MCF 10A (cell line): ENCODE measurements around the gene MNT. TPM values are rescaled to one million over a fixed set of nuclear protein-coding genes. Genes with fewer than 3 reads are reported as not detected.

Experiments used
- BruUV-seq: library from RNA; stranded (reverse); fragments of 400-500 nt; replicated peaks from 2 replicates; lab custom pipeline; 2021; lab: Mats Ljungman, UMichigan
- CTCF ChIA-PET: fragments of 300-600 bp; sonication (Branson Sonifier 250); formaldehyde crosslinking; extraction: SDS; loops from one replicate; lab custom pipeline; 2021; ENCODE audit warnings: antibody characterized with exemption, inconsistent platforms; lab: Yijun Ruan, JAX
- POLR2A ChIA-PET: fragments of 300-600, 350-650 bp; sonication (Branson Sonifier 250); formaldehyde crosslinking; extraction: SDS; loops from one replicate; lab custom pipeline; 2020; ENCODE audit warnings: antibody characterized with exemption, inconsistent platforms; lab: Yijun Ruan, JAX
- DNase-seq: peaks from one replicate; pipeline ENCODE4 v3.0.0-alpha.2; 2018; ENCODE audit not compliant: unreplicated experiment
- H3K27ac Mint-ChIP-seq: one replicate; pipeline ENCODE4 v1.8.0; 2022; ENCODE audit warnings: mild to moderate bottlenecking, low read depth, mixed read lengths; ENCODE audit not compliant: unreplicated experiment
- H3K27me3 Mint-ChIP-seq: one replicate; pipeline ENCODE4 v1.8.0; 2022; ENCODE audit warnings: mixed read lengths; ENCODE audit not compliant: insufficient read depth, unreplicated experiment
- H3K36me3 Mint-ChIP-seq: one replicate; pipeline ENCODE4 v1.8.0; 2022; ENCODE audit warnings: mild to moderate bottlenecking, moderate library complexity, mixed read lengths; ENCODE audit not compliant: insufficient read depth, unreplicated experiment
- H3K4me1 Mint-ChIP-seq: one replicate; pipeline ENCODE4 v1.8.0; 2022; ENCODE audit warnings: mixed read lengths; ENCODE audit not compliant: insufficient read depth, unreplicated experiment
- H3K4me3 Mint-ChIP-seq: one replicate; pipeline ENCODE4 v1.8.0; 2022; ENCODE audit warnings: mild to moderate bottlenecking, moderate library complexity, mixed read lengths; ENCODE audit not compliant: unreplicated experiment
- H3K9me3 Mint-ChIP-seq: one replicate; pipeline ENCODE4 v1.8.0; 2022; ENCODE audit warnings: mixed read lengths; ENCODE audit not compliant: unreplicated experiment
- CTCF ChIP-seq: fragments of 200-600 bp; IDR thresholded peaks from one replicate; pipeline ENCODE4 v1.8.0; 2022; ENCODE audit warnings: antibody characterized with exemption, mild to moderate bottlenecking; ENCODE audit not compliant: unreplicated experiment
- intact Hi-C: fragments of 100-400 bp; cut with micrococcal nuclease; formaldehyde crosslinking; loops from 2 replicates; pipeline ENCODE4 v1.14.1; 2022
- total RNA-seq: library from RNA; stranded (reverse); gene quantifications from 2 replicates; pipeline ENCODE4 v1.2.3, GENCODE V29; 2022

Gene MNT
- total RNA-seq, 1 experiment from 2014 or later = 25.5 TPM

GRCh38 chr17:2398655-2399571, 1.9 kb downstream of the MNT start:
- no peak for TF ChIP-seq CTCF
- Mint-ChIP-seq H3K36me3 (peaks cover 6% of the 10 kb centered on the region), H3K4me3 (peak overlapping the region; percentile 87), H3K4me1 (peaks cover 24% of the 10 kb centered on the region), H3K9me3 (no peaks in the 10 kb centered on the region), H3K27me3 (no peaks in the 10 kb centered on the region), H3K27ac (peak overlapping the region; percentile 99)
- intact Hi-C loops = no loop called here
- POLR2A ChIA-PET = interaction anchor here (0.6 to 3.6 kb wide), 18 partner anchors 8 to 728 kb away, joined by 3 to 27 read pairs (median 4); partner anchors contain the start of genes METTL16, SGSM2 and TSR1
- no TSS peak for BruUV-seq
- peak; percentile 84 for DNase-seq
- CTCF ChIA-PET = interaction anchor here (0.9 to 2.2 kb wide), 2 partner anchors 16 to 17 kb away, joined by 4 to 9 read pairs; no protein-coding TSS in a partner anchor

GRCh38 chr17:2398182-2398581, 2.7 kb downstream of the MNT start:
- peaks cover 6% of the 10 kb centered on the region for H3K36me3 Mint-ChIP-seq
- H3K9me3 Mint-ChIP-seq = no peaks in the 10 kb centered on the region
- H3K4me3 Mint-ChIP-seq = peak overlapping the region; percentile 87
- BruUV-seq = no TSS peak
- intact Hi-C loops = no loop called here
- no peaks in the 10 kb centered on the region for H3K27me3 Mint-ChIP-seq
- no peak for DNase-seq
- no peak for TF ChIP-seq CTCF
- POLR2A ChIA-PET = interaction anchor here (0.7 to 3.6 kb wide), 5 partner anchors 9 to 61 kb away, joined by 3 to 27 read pairs (median 10); partner anchors contain the start of genes SGSM2 and TSR1
- CTCF ChIA-PET = interaction anchor here (2.2 kb wide), 1 partner anchor 18 kb away, joined by 9 read pairs; no protein-coding TSS in a partner anchor
- peak overlapping the region; percentile 99 for H3K27ac Mint-ChIP-seq
- peaks cover 19% of the 10 kb centered on the region for H3K4me1 Mint-ChIP-seq

GRCh38 chr17:2397247-2398171, 3.4 kb downstream of the MNT start:
- Mint-ChIP-seq H3K4me3 (peak overlapping the region; percentile 87), H3K4me1 (peaks cover 19% of the 10 kb centered on the region), H3K36me3 (peaks cover 6% of the 10 kb centered on the region), H3K9me3 (no peaks in the 10 kb centered on the region), H3K27me3 (no peaks in the 10 kb centered on the region), H3K27ac (peak overlapping the region; percentile 73)
- ChIA-PET CTCF (interaction anchor here (0.7 to 2.2 kb wide), 2 partner anchors 9 to 19 kb away, joined by 3 to 9 read pairs; no protein-coding TSS in a partner anchor), POLR2A (interaction anchor here (0.6 to 3.6 kb wide), 5 partner anchors 10 to 259 kb away, joined by 3 to 27 read pairs (median 3); partner anchors contain the start of genes SGSM2 and TSR1)
- intact Hi-C loops = no loop called here
- DNase-seq = no peak
- TF ChIP-seq CTCF = no peak
- no TSS peak for BruUV-seq
